IPS DF 4.7 (cell line): Measurements from ENCODE around the gene KLF13.

Experiments
- DNase-seq: peaks from one replicate; pipeline ENCODE4 v3.0.0-alpha.2; 2013; ENCODE audit warnings: low spot score; ENCODE audit errors: extremely low read depth

KLF13 gene

GRCh38 chr15:31300208-31300661 is 26.4 kb upstream of the KLF13 start:
- no peak for DNase-seq

GRCh38 chr15:31300981-31301672 is 25.5 kb upstream of the KLF13 start:
- no peak for DNase-seq

- DNase-seq: no peak
Observed at GRCh38 chr15:31301673-31301990, 25.0 kb upstream of the KLF13 start.

GRCh38 chr15:31302029-31302657 is 24.5 kb upstream of the KLF13 start:
- no peak for DNase-seq

- no peak for DNase-seq
Observed at GRCh38 chr15:31302778-31303725, 23.6 kb upstream of the KLF13 start.

GRCh38 chr15:31303726-31304648 is 22.6 kb upstream of the KLF13 start:
- no peak for DNase-seq

GRCh38 chr15:31304751-31305365 is 21.8 kb upstream of the KLF13 start:
- DNase-seq: no peak

GRCh38 chr15:31305375-31305774 is 21.3 kb upstream of the KLF13 start:
- DNase-seq: no peak

- no peak for DNase-seq
Observed at GRCh38 chr15:31305796-31306425, 20.7 kb upstream of the KLF13 start.

GRCh38 chr15:31306426-31307269 is 20.0 kb upstream of the KLF13 start:
- peak; percentile 90 for DNase-seq

GRCh38 chr15:31307270-31308184 is 19.1 kb upstream of the KLF13 start:
- no peak for DNase-seq

GRCh38 chr15:31308185-31308639 is 18.4 kb upstream of the KLF13 start:
- DNase-seq: no peak

GRCh38 chr15:31309893-31310606 is 16.6 kb upstream of the KLF13 start:
- DNase-seq: no peak

GRCh38 chr15:31311735-31312619 is 14.7 kb upstream of the KLF13 start:
- no peak for DNase-seq

GRCh38 chr15:31313223-31313622 is 13.4 kb upstream of the KLF13 start:
- DNase-seq: no peak

GRCh38 chr15:31314380-31314779 is 12.3 kb upstream of the KLF13 start:
- DNase-seq: no peak
